H9 (cell line): ENCODE measurements around the gene TTC31. TPM values are rescaled to one million over a fixed set of nuclear protein-coding genes. Genes with fewer than 3 reads are reported as not detected.
A peak's percentile ranks its signal among the peaks of the same experiment; 100 is the strongest.

Experiments
- DNase-seq: peaks from one replicate; pipeline ENCODE4 v3.0.0-alpha.2; 2017
- H2AFZ ChIP-seq: one replicate; pipeline ENCODE4 v1.6.1; 2013; ENCODE audit warnings: mild to moderate bottlenecking, low read length, control low read depth, moderate library complexity
- H2AK5ac ChIP-seq: 2 replicates; pipeline ENCODE4 v1.6.1; 2013; ENCODE audit warnings: low read length, control low read depth, mixed read lengths; ENCODE audit not compliant: insufficient read length
- H2BK120ac ChIP-seq: one replicate; pipeline ENCODE4 v1.6.1; 2013; ENCODE audit warnings: low read depth, mild to moderate bottlenecking, low read length, control low read depth, inconsistent platforms; ENCODE audit not compliant: poor library complexity, severe bottlenecking
- H2BK12ac ChIP-seq: 2 replicates; pipeline ENCODE4 v1.6.1; 2013; ENCODE audit warnings: low read length, control low read depth, mixed read lengths, low read depth; ENCODE audit not compliant: insufficient read length
- H2BK15ac ChIP-seq: 2 replicates; pipeline ENCODE4 v1.6.1; 2013; ENCODE audit warnings: low read depth, low read length, control low read depth
- H2BK20ac ChIP-seq: one replicate; pipeline ENCODE4 v1.6.1; 2013; ENCODE audit warnings: low read depth, mild to moderate bottlenecking, low read length, control low read depth, inconsistent platforms; ENCODE audit not compliant: poor library complexity, severe bottlenecking
- H2BK5ac ChIP-seq: 2 replicates; pipeline ENCODE4 v1.6.1; 2013; ENCODE audit warnings: low read length, control low read depth, mixed read lengths; ENCODE audit not compliant: insufficient read length
- H3K14ac ChIP-seq: 2 replicates; pipeline ENCODE4 v1.6.1; 2013; ENCODE audit warnings: low read length, control low read depth; ENCODE audit not compliant: insufficient read depth
- H3K18ac ChIP-seq: 2 replicates; pipeline ENCODE4 v1.6.1; 2013; ENCODE audit warnings: low read depth, mild to moderate bottlenecking, mixed read lengths, low read length, control low read depth; ENCODE audit not compliant: insufficient read length
- H3K23ac ChIP-seq: 2 replicates; pipeline ENCODE4 v1.6.1; 2013; ENCODE audit warnings: low read length, control low read depth, mixed read lengths, low read depth; ENCODE audit not compliant: insufficient read length
- H3K23me2 ChIP-seq: 2 replicates; pipeline ENCODE4 v1.6.1; 2013; ENCODE audit warnings: low read depth, mild to moderate bottlenecking, mixed read lengths, low read length, control low read depth; ENCODE audit not compliant: insufficient read length, poor library complexity, severe bottlenecking
- H3K27ac ChIP-seq: 2 replicates; pipeline ENCODE4 v1.5.1; 2013; ENCODE audit warnings: low read length, control low read depth, mixed read lengths, low read depth; ENCODE audit not compliant: insufficient read length
- H3K27me3 ChIP-seq: 2 replicates; pipeline ENCODE4 v1.6.1; 2013; ENCODE audit warnings: low read length, control low read depth, inconsistent platforms; ENCODE audit not compliant: insufficient read depth
- H3K4ac ChIP-seq: 2 replicates; pipeline ENCODE4 v1.6.1; 2013; ENCODE audit warnings: low read depth, mild to moderate bottlenecking, control low read depth, inconsistent platforms, low read length, moderate library complexity
- H3K4me1 ChIP-seq: 2 replicates; pipeline ENCODE4 v1.6.1; 2013; ENCODE audit warnings: low read length, control low read depth, inconsistent platforms; ENCODE audit not compliant: insufficient read depth
- H3K4me2 ChIP-seq: 2 replicates; pipeline ENCODE4 v1.6.1; 2013; ENCODE audit warnings: low read length, control low read depth, mixed read lengths; ENCODE audit not compliant: insufficient read length, insufficient read depth
- H3K56ac ChIP-seq: 2 replicates; pipeline ENCODE4 v1.6.1; 2013; ENCODE audit warnings: low read depth, mild to moderate bottlenecking, mixed read lengths, low read length, control low read depth; ENCODE audit not compliant: insufficient read length
- H3K79me1 ChIP-seq: 2 replicates; pipeline ENCODE4 v1.6.1; 2013; ENCODE audit warnings: low read depth, mild to moderate bottlenecking, moderate library complexity, low read length, control low read depth, inconsistent platforms; ENCODE audit not compliant: insufficient read depth, poor library complexity, severe bottlenecking
- H3K79me2 ChIP-seq: 2 replicates; pipeline ENCODE4 v1.6.1; 2013; ENCODE audit warnings: low read length, control low read depth, inconsistent platforms; ENCODE audit not compliant: insufficient read depth
- H3K9ac ChIP-seq: 2 replicates; pipeline ENCODE4 v1.6.1; 2013; ENCODE audit warnings: low read length, control low read depth, mixed read lengths; ENCODE audit not compliant: insufficient read length; ENCODE audit errors: extremely low read depth
- H3K9me3 ChIP-seq: one replicate; pipeline ENCODE4 v1.6.1; 2013; ENCODE audit warnings: low read depth, low read length, inconsistent platforms; ENCODE audit not compliant: control insufficient read depth
- H3T11ph ChIP-seq: one replicate; pipeline ENCODE4 v1.6.1; 2013; ENCODE audit warnings: mild to moderate bottlenecking, low read length, control low read depth, inconsistent platforms
- H4K20me1 ChIP-seq: one replicate; pipeline ENCODE4 v1.6.1; 2013; ENCODE audit not compliant: control insufficient read depth, insufficient read length, insufficient read depth
- H4K5ac ChIP-seq: 2 replicates; pipeline ENCODE4 v1.6.1; 2013; ENCODE audit warnings: low read depth, mild to moderate bottlenecking, mixed read lengths, low read length, control low read depth; ENCODE audit not compliant: insufficient read length
- H4K8ac ChIP-seq: replicated peaks from 2 replicates; pipeline ENCODE4 v1.6.1; 2013; ENCODE audit warnings: low read length, control low read depth, mixed read lengths, low read depth; ENCODE audit not compliant: insufficient read length
- H4K91ac ChIP-seq: 2 replicates; pipeline ENCODE4 v1.6.1; 2013; ENCODE audit warnings: low read depth, mild to moderate bottlenecking, moderate library complexity, mixed read lengths, low read length, control low read depth; ENCODE audit not compliant: insufficient read length
- H3K27ac Mint-ChIP-seq, 3 experiments: 2 replicates in 2 of 3; 3 replicates in 1 of 3; pipeline ENCODE4 v1.8.0; 2020 to 2021; ENCODE audit warnings: mixed read lengths in 3 of 3, mild to moderate bottlenecking in 1 of 3, moderate library complexity in 1 of 3
- H3K27me3 Mint-ChIP-seq: 2 replicates; pipeline ENCODE4 v1.8.0; 2021; ENCODE audit warnings: low read depth, mild to moderate bottlenecking, moderate library complexity, mixed read lengths
- H3K36me3 Mint-ChIP-seq, 3 experiments: 2 replicates in 2 of 3; 3 replicates in 1 of 3; pipeline ENCODE4 v1.8.0; 2020 to 2021; ENCODE audit warnings: low read depth in 3 of 3, mixed read lengths in 3 of 3; ENCODE audit not compliant: insufficient read depth in 1 of 3
- H3K4me1 Mint-ChIP-seq, 2 experiments: 2 replicates each; pipeline ENCODE4 v1.8.0; 2020; ENCODE audit warnings: mixed read lengths in 2 of 2
- H3K4me3 Mint-ChIP-seq, 2 experiments: 2 replicates in 1 of 2; 3 replicates in 1 of 2; pipeline ENCODE4 v1.8.0; 2020 to 2021; ENCODE audit warnings: mild to moderate bottlenecking in 2 of 2, mixed read lengths in 2 of 2, moderate library complexity in 1 of 2
- H3K9me3 Mint-ChIP-seq, 2 experiments: 2 replicates in 1 of 2; 3 replicates in 1 of 2; pipeline ENCODE4 v1.8.0; 2020; ENCODE audit warnings: mild to moderate bottlenecking in 2 of 2, mixed read lengths in 2 of 2, moderate library complexity in 1 of 2
- whole genome bisulfite sequencing: extraction: QIAGEN DNeasy Blood & Tissue Kit; methylation state at CpG from one replicate; pipeline ENCODE4 v1.1.7; 2013; ENCODE audit warnings: missing lambda C conversion rate, low lambda C conversion rate, mixed read lengths; ENCODE audit not compliant: insufficient read length; ENCODE audit errors: extremely low coverage; 5-methylcytosine and 5-hydroxymethylcytosine counted together
- total RNA-seq: library from RNA; stranded (reverse); gene quantifications from 2 replicates; pipeline ENCODE4 v1.2.1, GENCODE V29; 2021
- TF ChIP-seq, protein P1 (sequence below): fragments of 200-600 bp; sonication (generic); conservative IDR thresholded peaks from 3 replicates; pipeline ENCODE4 v1.8.0; 2021; ENCODE audit warnings: antibody characterized with exemption, mild to moderate bottlenecking

Gene TTC31
- total RNA-seq, 1 experiment from 2014 or later = 33.3 TPM

DNA sequence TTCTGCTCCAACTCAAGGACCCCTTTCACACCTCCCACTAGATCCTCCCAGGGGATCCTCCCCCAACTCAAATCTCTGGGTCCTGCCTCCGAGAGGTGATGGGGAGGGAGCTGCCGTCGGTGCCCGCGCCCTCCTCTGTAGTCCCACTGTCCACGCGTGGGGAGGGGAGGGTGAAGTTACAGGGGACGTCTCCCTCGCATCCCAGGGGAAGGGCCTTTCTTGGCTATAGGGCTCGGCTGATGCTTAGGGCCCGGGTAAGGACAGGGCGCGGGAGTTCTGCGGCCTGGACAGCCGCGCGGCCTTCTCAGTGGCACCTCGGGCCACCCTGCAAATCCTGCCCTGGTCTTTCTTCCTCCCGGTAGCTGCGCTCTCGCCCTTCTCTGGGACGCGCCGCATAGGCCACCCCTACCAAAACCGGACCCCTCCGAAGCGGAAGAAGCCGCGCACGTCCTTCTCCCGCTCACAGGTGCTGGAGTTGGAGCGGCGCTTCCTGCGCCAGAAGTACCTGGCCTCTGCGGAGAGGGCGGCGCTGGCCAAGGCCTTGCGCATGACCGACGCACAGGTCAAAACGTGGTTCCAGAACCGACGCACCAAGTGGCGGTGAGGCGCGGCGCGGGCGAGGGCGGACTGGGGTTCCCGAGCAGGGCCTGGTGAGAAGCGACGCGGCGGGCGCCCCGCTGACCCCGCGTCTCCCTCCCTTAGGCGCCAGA, 32.5 kb downstream of the TTC31 start:
- H3K9me3 ChIP-seq = no peaks in the 10 kb centered on the region
- peaks cover 12 to 14% of the 10 kb centered on the region in 2 experiments for H3K4me1 Mint-ChIP-seq
- no peak overlapping the region for H3K14ac ChIP-seq
- H3K56ac ChIP-seq = no peak overlapping the region
- H3K4me1 ChIP-seq = no peaks in the 10 kb centered on the region
- no peaks in the 10 kb centered on the region for H4K20me1 ChIP-seq
- H3K23ac ChIP-seq = no peak overlapping the region
- TF ChIP-seq, protein P1, sequence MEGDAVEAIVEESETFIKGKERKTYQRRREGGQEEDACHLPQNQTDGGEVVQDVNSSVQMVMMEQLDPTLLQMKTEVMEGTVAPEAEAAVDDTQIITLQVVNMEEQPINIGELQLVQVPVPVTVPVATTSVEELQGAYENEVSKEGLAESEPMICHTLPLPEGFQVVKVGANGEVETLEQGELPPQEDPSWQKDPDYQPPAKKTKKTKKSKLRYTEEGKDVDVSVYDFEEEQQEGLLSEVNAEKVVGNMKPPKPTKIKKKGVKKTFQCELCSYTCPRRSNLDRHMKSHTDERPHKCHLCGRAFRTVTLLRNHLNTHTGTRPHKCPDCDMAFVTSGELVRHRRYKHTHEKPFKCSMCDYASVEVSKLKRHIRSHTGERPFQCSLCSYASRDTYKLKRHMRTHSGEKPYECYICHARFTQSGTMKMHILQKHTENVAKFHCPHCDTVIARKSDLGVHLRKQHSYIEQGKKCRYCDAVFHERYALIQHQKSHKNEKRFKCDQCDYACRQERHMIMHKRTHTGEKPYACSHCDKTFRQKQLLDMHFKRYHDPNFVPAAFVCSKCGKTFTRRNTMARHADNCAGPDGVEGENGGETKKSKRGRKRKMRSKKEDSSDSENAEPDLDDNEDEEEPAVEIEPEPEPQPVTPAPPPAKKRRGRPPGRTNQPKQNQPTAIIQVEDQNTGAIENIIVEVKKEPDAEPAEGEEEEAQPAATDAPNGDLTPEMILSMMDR = no peak
- DNase-seq = peak; percentile 78
- H4K5ac ChIP-seq = no peak overlapping the region
- H3K9ac ChIP-seq = no peak overlapping the region
- no peak overlapping the region for H2BK15ac ChIP-seq
- H3K27ac ChIP-seq = no peak overlapping the region
- peaks cover 19% of the 10 kb centered on the region for H3K23me2 ChIP-seq
- no peak overlapping the region for H3K27ac Mint-ChIP-seq
- no peaks in the 10 kb centered on the region for H3K79me1 ChIP-seq
- no peak overlapping the region for H2BK5ac ChIP-seq
- no peak overlapping the region for H3T11ph ChIP-seq
- peaks cover 98% of the 10 kb centered on the region for H3K27me3 Mint-ChIP-seq
- peaks cover 5 to 8% (median 6%) of the 10 kb centered on the region in 3 experiments; a peak in 6 of 7 replicates for H3K36me3 Mint-ChIP-seq
- H2BK20ac ChIP-seq = no peak overlapping the region
- no peak overlapping the region for H2AFZ ChIP-seq
- no peaks in the 10 kb centered on the region for H3K79me2 ChIP-seq
- H2BK12ac ChIP-seq = no peak overlapping the region
- H3K4me2 ChIP-seq = peak overlapping the region; percentile 49
- H3K4me3 Mint-ChIP-seq = peak overlapping the region; percentile 51 to 78
- peaks cover 86% of the 10 kb centered on the region for H3K27me3 ChIP-seq
- H2BK120ac ChIP-seq = no peak overlapping the region
- no peak overlapping the region for H4K8ac ChIP-seq
- no peak overlapping the region for H2AK5ac ChIP-seq
- no peak overlapping the region for H4K91ac ChIP-seq
- no CpG with 5 or more reads among the region's 60 CpGs for WGBS
- peaks cover 13 to 17% of the 10 kb centered on the region in 2 experiments for H3K9me3 Mint-ChIP-seq
- H3K4ac ChIP-seq = no peak overlapping the region
- H3K18ac ChIP-seq = no peak overlapping the region
